GM18870 (cell line): Measurements from ENCODE around the gene RNPEP.
"Not testable (repeated sequence)": the region's sequence is repeated elsewhere in the genome, so short reads cannot be mapped to it uniquely, and the experiment has no call there.

Experiments used
- ATAC-seq: cut with Tn5 transposase; IDR thresholded peaks from one replicate; pipeline ENCODE4 v1.9.1; 2021; ENCODE audit warnings: moderate library complexity; ENCODE audit not compliant: unreplicated experiment

Gene RNPEP

GRCh38 chr1:201955729-201956143, 26.7 kb upstream of the RNPEP start:
- ATAC-seq = no peak

- ATAC-seq = no peak
These were observed 24.1 kb upstream of the RNPEP start for GRCh38 chr1:201958348-201958747.

- not testable (repeated sequence) for ATAC-seq
These were observed 20.1 kb upstream of the RNPEP start for GRCh38 chr1:201962382-201962781.

- ATAC-seq = no peak
These were observed 18.2 kb upstream of the RNPEP start for GRCh38 chr1:201964261-201964660.

GRCh38 chr1:201966171-201966570, 16.3 kb upstream of the RNPEP start:
- no peak for ATAC-seq

- ATAC-seq = no peak
These were observed 14.1 kb upstream of the RNPEP start for GRCh38 chr1:201968202-201968925.

GRCh38 chr1:201970334-201971159, 11.9 kb upstream of the RNPEP start:
- no peak for ATAC-seq

- ATAC-seq = peak; percentile 51
These were observed 296 bp upstream of the RNPEP start for GRCh38 chr1:201982082-201982622.

GRCh38 chr1:201983380-201983805, 945 bp downstream of the RNPEP start:
- peak; percentile 19 for ATAC-seq

- ATAC-seq = no peak
These were observed 2.0 kb downstream of the RNPEP start for GRCh38 chr1:201984446-201984845.

- no peak for ATAC-seq
These were observed 2.9 kb downstream of the RNPEP start for GRCh38 chr1:201985355-201985754.

GRCh38 chr1:201988601-201989000, 6.2 kb downstream of the RNPEP start:
- no peak for ATAC-seq

- ATAC-seq = no peak
These were observed 7.1 kb downstream of the RNPEP start for GRCh38 chr1:201989354-201990128.

GRCh38 chr1:201990427-201990826, 8.0 kb downstream of the RNPEP start:
- no peak for ATAC-seq

- ATAC-seq = no peak
These were observed 17.3 kb downstream of the RNPEP start for GRCh38 chr1:201999625-202000238.

- ATAC-seq = no peak
These were observed 20.1 kb downstream of the RNPEP start for GRCh38 chr1:202002507-202002906.

GRCh38 chr1:202004711-202005110, 22.3 kb downstream of the RNPEP start:
- ATAC-seq = no peak

GRCh38 chr1:202005958-202006357, 23.5 kb downstream of the RNPEP start:
- ATAC-seq = no peak

GRCh38 chr1:202007304-202007703, 24.9 kb downstream of the RNPEP start:
- no peak for ATAC-seq

- no peak for ATAC-seq
These were observed 25.5 kb downstream of the RNPEP start for GRCh38 chr1:202007805-202008489.
